ENCODE data around the gene C2orf72. TPM values are rescaled to one million over a fixed set of nuclear protein-coding genes. Genes with fewer than 3 reads are reported as not detected.

C2orf72 gene
- total and polyA plus RNA-seq, 4 donors = 0.28 to 1.3 (median 0.56) TPM

DNA sequence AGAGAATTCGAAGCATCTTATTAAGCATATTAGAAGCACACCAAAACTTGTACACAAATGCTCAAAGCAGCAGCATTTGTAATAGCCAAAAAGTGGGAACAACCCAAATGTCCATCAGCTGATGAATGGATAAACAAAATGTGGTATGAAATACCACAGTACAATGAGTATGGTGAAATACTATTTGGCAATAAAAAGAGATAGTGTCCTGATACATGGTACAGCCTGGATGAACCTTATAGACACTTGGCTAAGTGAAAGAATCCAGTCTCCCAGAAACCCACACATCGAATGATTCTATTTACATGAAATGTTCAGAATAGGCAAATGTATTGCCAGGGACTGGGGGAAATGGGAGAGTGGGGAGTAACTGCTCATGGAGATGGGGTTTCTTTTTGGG is 38.4 kb upstream of the C2orf72 start:
- Histone ChIP-seq H3K36me3 (ENCODE audit: control insufficient read depth in 4 of 4, insufficient read depth in 4 of 4, low read length in 4 of 4) (no peaks in the 10 kb centered on the region), H3K27ac (ENCODE audit: low read depth in 1 of 2, low read length in 1 of 2) (no peak overlapping the region), H3K9ac (ENCODE audit: insufficient read depth in 1 of 2, low read length in 2 of 2) (no peak overlapping the region), H3K4me1 (ENCODE audit: control insufficient read depth in 5 of 5, insufficient read depth in 5 of 5, low read length in 5 of 5) (no peaks in the 10 kb centered on the region), H3K27me3 (ENCODE audit: control insufficient read depth in 3 of 3, insufficient read depth in 3 of 3, low read length in 2 of 3) (peaks cover 6 to 15% (median 10%) of the 10 kb centered on the region in 3 donors), H3K4me3 (no peak overlapping the region), H3K9me3 (ENCODE audit: control insufficient read depth in 4 of 4, insufficient read depth in 3 of 4, low read length in 3 of 4) (peaks cover 0 to 2% (median 0%) of the 10 kb centered on the region in 4 donors)
- no peak for DNase-seq
- 89 to 96% methylated on average over 2 of the region's 2 CpGs for WGBS, 2 donors
- TF ChIP-seq, protein P1, sequence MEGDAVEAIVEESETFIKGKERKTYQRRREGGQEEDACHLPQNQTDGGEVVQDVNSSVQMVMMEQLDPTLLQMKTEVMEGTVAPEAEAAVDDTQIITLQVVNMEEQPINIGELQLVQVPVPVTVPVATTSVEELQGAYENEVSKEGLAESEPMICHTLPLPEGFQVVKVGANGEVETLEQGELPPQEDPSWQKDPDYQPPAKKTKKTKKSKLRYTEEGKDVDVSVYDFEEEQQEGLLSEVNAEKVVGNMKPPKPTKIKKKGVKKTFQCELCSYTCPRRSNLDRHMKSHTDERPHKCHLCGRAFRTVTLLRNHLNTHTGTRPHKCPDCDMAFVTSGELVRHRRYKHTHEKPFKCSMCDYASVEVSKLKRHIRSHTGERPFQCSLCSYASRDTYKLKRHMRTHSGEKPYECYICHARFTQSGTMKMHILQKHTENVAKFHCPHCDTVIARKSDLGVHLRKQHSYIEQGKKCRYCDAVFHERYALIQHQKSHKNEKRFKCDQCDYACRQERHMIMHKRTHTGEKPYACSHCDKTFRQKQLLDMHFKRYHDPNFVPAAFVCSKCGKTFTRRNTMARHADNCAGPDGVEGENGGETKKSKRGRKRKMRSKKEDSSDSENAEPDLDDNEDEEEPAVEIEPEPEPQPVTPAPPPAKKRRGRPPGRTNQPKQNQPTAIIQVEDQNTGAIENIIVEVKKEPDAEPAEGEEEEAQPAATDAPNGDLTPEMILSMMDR (IDR thresholded peaks at IDR 0.05; ENCODE audit: control extremely low read depth, extremely low read depth) = no peak
- ATAC-seq (ENCODE audit: insufficient read depth, low FRiP score) = no peak

DNA sequence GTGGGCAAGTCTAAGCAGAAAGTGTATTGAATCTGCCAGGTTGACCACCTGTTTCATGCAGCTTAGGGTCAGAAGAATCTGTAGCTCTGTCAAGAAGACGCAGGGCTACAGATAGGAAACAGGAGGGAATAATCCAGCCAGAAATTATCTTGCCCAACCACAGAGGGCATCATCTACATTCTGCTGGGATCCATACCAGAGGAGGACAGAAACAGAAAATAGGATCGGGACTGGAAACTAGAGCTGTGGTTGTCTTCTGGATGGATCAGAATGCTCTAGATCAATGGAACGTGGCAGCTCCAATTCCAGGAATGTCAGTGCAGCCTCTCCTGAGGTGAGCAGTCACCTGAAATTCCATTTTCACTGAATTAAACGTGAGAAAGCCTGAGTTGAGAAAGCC is 37.8 kb upstream of the C2orf72 start:
- H3K27me3 ChIP-seq (ENCODE audit: control insufficient read depth in 3 of 3, insufficient read depth in 3 of 3, low read length in 2 of 3) = peaks cover 6 to 15% (median 10%) of the 10 kb centered on the region in 3 donors

DNA sequence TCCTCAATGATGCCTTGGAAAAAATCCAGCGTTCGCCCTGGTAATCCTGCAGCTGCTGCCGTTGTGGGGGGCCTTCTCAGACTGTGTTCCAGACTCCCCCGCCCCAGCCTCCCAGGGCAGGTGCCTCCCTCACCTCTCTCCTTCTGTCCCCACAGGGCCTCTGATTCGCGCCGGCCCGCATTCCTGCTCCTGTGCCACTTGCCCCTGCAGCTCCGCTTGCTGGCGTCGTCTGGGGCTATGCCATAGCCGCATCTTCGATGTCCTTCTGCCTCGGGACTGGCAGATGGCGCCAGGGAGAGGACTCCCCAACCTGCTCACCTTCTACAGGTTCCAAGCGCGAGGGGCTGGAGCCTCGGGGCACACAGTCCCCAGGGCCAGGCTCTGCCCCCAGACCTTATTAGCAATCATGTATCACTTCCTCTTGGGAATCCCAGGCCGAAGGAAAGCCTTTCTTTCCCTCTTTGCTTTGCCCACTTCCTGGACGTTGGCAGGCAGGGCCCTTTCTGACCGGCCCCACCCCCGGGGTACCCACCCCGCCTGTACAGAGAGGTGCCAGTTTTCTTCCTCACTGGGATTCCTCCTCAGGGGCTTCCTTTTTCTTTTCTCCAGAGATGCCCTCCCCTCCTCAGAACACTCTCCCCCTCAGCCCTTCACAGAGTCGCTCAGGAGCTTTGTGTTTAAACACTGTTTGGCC is 37.0 kb upstream of the C2orf72 start:
- no peak overlapping the region for H3K27ac ChIP-seq (ENCODE audit: low read depth in 1 of 2, low read length in 1 of 2)
- H3K36me3 ChIP-seq (ENCODE audit: control insufficient read depth in 4 of 4, insufficient read depth in 4 of 4, low read length in 4 of 4) = no peaks in the 10 kb centered on the region
- H3K9me3 ChIP-seq (ENCODE audit: control insufficient read depth in 4 of 4, insufficient read depth in 3 of 4, low read length in 3 of 4) = peaks cover 0 to 2% (median 0%) of the 10 kb centered on the region in 4 donors
- DNase-seq (no peak), ATAC-seq (ENCODE audit: insufficient read depth, low FRiP score) (no peak)
- no peak overlapping the region for H3K4me3 ChIP-seq
- peaks cover 6 to 14% (median 11%) of the 10 kb centered on the region in 3 donors for H3K27me3 ChIP-seq (ENCODE audit: control insufficient read depth in 3 of 3, insufficient read depth in 3 of 3, low read length in 2 of 3)
- H3K9ac ChIP-seq (ENCODE audit: insufficient read depth in 1 of 2, low read length in 2 of 2) = no peak overlapping the region
- 31 to 64% methylated on average over 24 of the region's 24 CpGs for WGBS, 2 donors
- TF ChIP-seq, protein P1 (IDR thresholded peaks at IDR 0.05; ENCODE audit: control extremely low read depth, extremely low read depth) = no peak
- no peaks in the 10 kb centered on the region for H3K4me1 ChIP-seq (ENCODE audit: control insufficient read depth in 5 of 5, insufficient read depth in 5 of 5, low read length in 5 of 5)

More for the DNA sequence above, 37.8 kb upstream of the C2orf72 start:
- 67 to 74% methylated on average over 4 of the region's 4 CpGs for WGBS, 2 donors
- H3K27ac ChIP-seq (ENCODE audit: low read depth in 1 of 2, low read length in 1 of 2) = no peak overlapping the region
- H3K4me3 ChIP-seq = no peak overlapping the region
- H3K4me1 ChIP-seq (ENCODE audit: control insufficient read depth in 5 of 5, insufficient read depth in 5 of 5, low read length in 5 of 5) = no peaks in the 10 kb centered on the region
- DNase-seq (no peak), ATAC-seq (ENCODE audit: insufficient read depth, low FRiP score) (no peak)
- TF ChIP-seq, protein P1 (IDR thresholded peaks at IDR 0.05; ENCODE audit: control extremely low read depth, extremely low read depth) = no peak
- H3K36me3 ChIP-seq (ENCODE audit: control insufficient read depth in 4 of 4, insufficient read depth in 4 of 4, low read length in 4 of 4) = no peaks in the 10 kb centered on the region
- H3K9ac ChIP-seq (ENCODE audit: insufficient read depth in 1 of 2, low read length in 2 of 2) = no peak overlapping the region
- H3K9me3 ChIP-seq (ENCODE audit: control insufficient read depth in 4 of 4, insufficient read depth in 3 of 4, low read length in 3 of 4) = peaks cover 0 to 2% (median 0%) of the 10 kb centered on the region in 4 donors

Measured in lung (tissue), 12 donors.